H1 (cell line): ENCODE measurements around the gene PDZRN3. TPM values are rescaled to one million over a fixed set of nuclear protein-coding genes. Genes with fewer than 3 reads are reported as not detected.

Experiments
- CTCF ChIA-PET: fragments of 300-600 bp; sonication (Branson Sonifier 250); formaldehyde crosslinking; loops from one replicate; lab custom pipeline; 2021; ENCODE audit not compliant: partially characterized antibody; lab: Charles Lee
- POLR2A ChIA-PET: fragments of 300-600 bp; sonication (Branson Sonifier 250); formaldehyde crosslinking; loops from one replicate; lab custom pipeline; 2021; ENCODE audit warnings: inconsistent platforms; ENCODE audit not compliant: partially characterized antibody; lab: Charles Lee
- DNase-seq, 2 experiments: peaks; one replicate each; pipeline versions ENCODE4 v3.0.0 to v3.0.0-alpha.2; 2010 to 2022; ENCODE audit warnings: low spot score in 2 of 2, low read depth in 1 of 2, mixed read lengths in 1 of 2
- FAIRE-seq: peaks from 2 replicates; lab custom pipeline; 2011; peaks lifted over from hg19 to GRCh38; lab: Jason Lieb, UNC
- H2AFZ ChIP-seq: 2 replicates; pipeline ENCODE4 v1.8.1; 2012; ENCODE audit warnings: low read length, inconsistent platforms
- H2AK5ac ChIP-seq: 2 replicates; pipeline ENCODE4 v1.6.1; 2013; ENCODE audit warnings: low read depth, low read length
- H2BK120ac ChIP-seq: replicated peaks from 2 replicates; pipeline ENCODE3; 2013; ENCODE audit warnings: low read depth, low read length, inconsistent platforms
- H2BK12ac ChIP-seq: 2 replicates; pipeline ENCODE4 v1.6.1; 2013; ENCODE audit warnings: low read depth, low read length
- H2BK15ac ChIP-seq: 2 replicates; pipeline ENCODE4 v1.6.1; 2013; ENCODE audit warnings: low read length
- H2BK20ac ChIP-seq: 2 replicates; pipeline ENCODE4 v1.6.1; 2013; ENCODE audit warnings: low read length
- H2BK5ac ChIP-seq: 2 replicates; pipeline ENCODE4 v1.6.1; 2013; ENCODE audit warnings: low read depth, low read length
- H3K14ac ChIP-seq: 2 replicates; pipeline ENCODE4 v1.6.1; 2013; ENCODE audit warnings: inconsistent platforms; ENCODE audit not compliant: insufficient read length
- H3K18ac ChIP-seq: 2 replicates; pipeline ENCODE4 v1.6.1; 2013; ENCODE audit warnings: low read length; ENCODE audit errors: extremely low read depth
- H3K23ac ChIP-seq: 2 replicates; pipeline ENCODE4 v1.6.1; 2013; ENCODE audit warnings: inconsistent platforms; ENCODE audit not compliant: insufficient read length
- H3K23me2 ChIP-seq: 2 replicates; pipeline ENCODE4 v1.6.1; 2013; ENCODE audit warnings: low read depth, low read length
- H3K27ac ChIP-seq: 2 replicates; pipeline ENCODE4 v1.6.1; 2011; ENCODE audit warnings: low read depth, low read length, inconsistent platforms
- H3K27me3 ChIP-seq, 4 experiments: replicated peaks in 1 of 4; 1 replicate in 1 of 4; 2 replicates in 3 of 4; pipeline versions ENCODE4 v1.6.1 to v1.8.1; 2011 to 2013; ENCODE audit warnings: low read length in 3 of 4, mild to moderate bottlenecking in 3 of 4, inconsistent platforms in 2 of 4, mixed read lengths in 2 of 4, moderate library complexity in 1 of 4; ENCODE audit not compliant: control insufficient read depth in 3 of 4, insufficient read depth in 3 of 4; ENCODE audit errors: extremely low read depth in 1 of 4
- H3K36me3 ChIP-seq, 4 experiments: 2 replicates each; pipeline versions ENCODE4 v1.6.1 to v1.8.1; 2011 to 2013; ENCODE audit warnings: mild to moderate bottlenecking in 4 of 4, low read length in 3 of 4, moderate library complexity in 2 of 4, control low read depth in 1 of 4, inconsistent platforms in 1 of 4; ENCODE audit not compliant: insufficient read depth in 4 of 4, control insufficient read depth in 2 of 4
- H3K4ac ChIP-seq: replicated peaks from 2 replicates; pipeline ENCODE3; 2013; ENCODE audit warnings: low read length, low read depth, mixed read lengths, inconsistent platforms; ENCODE audit not compliant: insufficient read length
- H3K4me1 ChIP-seq, 4 experiments: replicated peaks in 1 of 4; 1 replicate in 1 of 4; 2 replicates in 3 of 4; pipeline versions ENCODE4 v1.6.1 to v1.8.1; 2011 to 2013; ENCODE audit warnings: low read length in 3 of 4, inconsistent platforms in 2 of 4, mixed read lengths in 1 of 4; ENCODE audit not compliant: insufficient read depth in 4 of 4, control insufficient read depth in 3 of 4
- H3K4me2 ChIP-seq, 2 experiments: 2 replicates each; pipeline versions ENCODE4 v1.6.1 to v1.8.1; 2011 to 2013; ENCODE audit warnings: low read depth in 2 of 2, low read length in 2 of 2, control low read depth in 1 of 2, inconsistent platforms in 1 of 2, mild to moderate bottlenecking in 1 of 2; ENCODE audit not compliant: insufficient read depth in 1 of 2
- H3K4me3 ChIP-seq, 4 experiments: fragments of 200-600, 300-600 bp in 1 of 4; sonication (generic), shearing (Covaris generic), sonication (Bioruptor Twin) in 1 of 4; 2 replicates each; pipeline versions ENCODE4 v1.5.1 to v1.8.1; 2011 to 2016; ENCODE audit warnings: low read length in 4 of 4, low read depth in 3 of 4, control low read depth in 2 of 4, inconsistent platforms in 2 of 4, mild to moderate bottlenecking in 2 of 4, mixed read lengths in 1 of 4, moderate library complexity in 1 of 4; ENCODE audit not compliant: insufficient read depth in 2 of 4; ENCODE audit errors: extremely low read depth in 1 of 4
- H3K56ac ChIP-seq: replicated peaks from 2 replicates; pipeline ENCODE3; 2013; ENCODE audit warnings: low read depth, mild to moderate bottlenecking, mixed read lengths, low read length, inconsistent platforms; ENCODE audit not compliant: insufficient read length
- H3K79me1 ChIP-seq: 2 replicates; pipeline ENCODE4 v1.6.1; 2013; ENCODE audit warnings: low read depth, low read length, control low read depth
- H3K79me2 ChIP-seq, 2 experiments: 2 replicates each; pipeline versions ENCODE4 v1.6.1 to v1.8.1; 2012 to 2013; ENCODE audit warnings: low read length in 2 of 2, mild to moderate bottlenecking in 2 of 2, inconsistent platforms in 1 of 2; ENCODE audit not compliant: insufficient read depth in 2 of 2, control insufficient read depth in 1 of 2
- H3K9ac ChIP-seq, 4 experiments: replicated peaks in 1 of 4; 1 replicate in 1 of 4; 2 replicates in 3 of 4; pipeline versions ENCODE4 v1.6.1 to v1.8.1; 2011 to 2013; ENCODE audit warnings: low read depth in 3 of 4, low read length in 3 of 4, control low read depth in 2 of 4, mild to moderate bottlenecking in 2 of 4, moderate library complexity in 2 of 4, inconsistent platforms in 1 of 4; ENCODE audit errors: extremely low read depth in 1 of 4
- H3K9me3 ChIP-seq, 2 experiments: 2 replicates each; pipeline versions ENCODE4 v1.6.1 to v1.8.1; 2012 to 2013; ENCODE audit warnings: mild to moderate bottlenecking in 2 of 2, moderate library complexity in 2 of 2, control low read depth in 1 of 2, inconsistent platforms in 1 of 2, low read depth in 1 of 2, low read length in 1 of 2, mixed read lengths in 1 of 2; ENCODE audit not compliant: insufficient read depth in 2 of 2
- H4K20me1 ChIP-seq, 2 experiments: replicated peaks in 1 of 2; 2 replicates each; pipeline versions ENCODE3 to v1.8.1; 2011 to 2013; ENCODE audit warnings: inconsistent platforms in 2 of 2, low read length in 2 of 2, mild to moderate bottlenecking in 1 of 2; ENCODE audit not compliant: insufficient read depth in 2 of 2, control insufficient read depth in 1 of 2
- H4K5ac ChIP-seq: 2 replicates; pipeline ENCODE4 v1.6.1; 2013; ENCODE audit warnings: low read length, low read depth, mixed read lengths, inconsistent platforms; ENCODE audit not compliant: insufficient read length
- H4K8ac ChIP-seq: 2 replicates; pipeline ENCODE4 v1.8.0; 2013; ENCODE audit warnings: mild to moderate bottlenecking, moderate library complexity, low read length, inconsistent platforms; ENCODE audit not compliant: insufficient read depth; ENCODE audit errors: extremely low read depth
- H4K91ac ChIP-seq: replicated peaks from 2 replicates; pipeline ENCODE3; 2013; ENCODE audit warnings: low read length, mixed read lengths, inconsistent platforms; ENCODE audit not compliant: insufficient read length
- ASH2L ChIP-seq: fragments of 200-600, 300-600 bp; sonication (generic); IDR thresholded peaks from one replicate; pipeline ENCODE4 v1.7.1; 2017; ENCODE audit warnings: low read length
- BRCA1 ChIP-seq: IDR thresholded peaks from 2 replicates; pipeline ENCODE4 v1.6.1; 2012; ENCODE audit warnings: low read depth, low read length, improper control_type of control experiment
- EP300 ChIP-seq, 2 experiments: IDR thresholded peaks; 1 replicate in 1 of 2; 2 replicates in 1 of 2; pipeline ENCODE4 v1.6.1; 2011 to 2012; ENCODE audit warnings: low read depth in 2 of 2, low read length in 2 of 2, mild to moderate bottlenecking in 2 of 2, borderline replicate concordance in 1 of 2, inconsistent platforms in 1 of 2, moderate library complexity in 1 of 2
- FOSL1 ChIP-seq: IDR thresholded peaks from 2 replicates; pipeline ENCODE4 v1.6.1; 2011; ENCODE audit warnings: mild to moderate bottlenecking, low read depth, low read length, moderate library complexity; ENCODE audit not compliant: insufficient read depth
- POLR2A ChIP-seq, 2 experiments: IDR thresholded peaks; 1 replicate in 1 of 2; 2 replicates in 1 of 2; pipeline ENCODE4 v1.6.1; 2011; ENCODE audit warnings: low read depth in 2 of 2, low read length in 2 of 2, mild to moderate bottlenecking in 2 of 2; ENCODE audit errors: control extremely low read depth in 1 of 2
- POLR2AphosphoS5 ChIP-seq: IDR thresholded peaks from 2 replicates; pipeline ENCODE4 v1.6.1; 2011; ENCODE audit warnings: low read depth, low read length
- SIX5 ChIP-seq: IDR thresholded peaks from 2 replicates; pipeline ENCODE4 v1.6.1; 2011; ENCODE audit warnings: mild to moderate bottlenecking, low read depth, low read length
- SUZ12 ChIP-seq: fragments of 200-600 bp; sonication (generic); IDR thresholded peaks from 2 replicates; pipeline ENCODE4 v1.6.1; 2012; ENCODE audit warnings: mild to moderate bottlenecking, inconsistent platforms, low read length, moderate library complexity, mixed read lengths
- YY1 ChIP-seq: IDR thresholded peaks from 2 replicates; pipeline ENCODE4 v1.6.1; 2011; ENCODE audit warnings: low read depth, mild to moderate bottlenecking, low read length
- WGBS, 2 experiments: shearing (Covaris generic) in 1 of 2; methylation state at CpG; one replicate each; pipeline versions ENCODE4 v1.1.6 to v1.1.7; 2013 to 2015; ENCODE audit warnings: low lambda C conversion rate in 2 of 2, mixed read lengths in 2 of 2, inconsistent platforms in 1 of 2, low coverage in 1 of 2, missing lambda C conversion rate in 1 of 2; ENCODE audit not compliant: insufficient replicate concordance in 2 of 2, insufficient coverage in 1 of 2, insufficient read length in 1 of 2; ENCODE audit errors: extremely low coverage in 1 of 2, missing lambda C conversion rate in 1 of 2; 5-methylcytosine and 5-hydroxymethylcytosine counted together
- polyA plus RNA-seq, 7 experiments: library from polyadenylated mRNA; depleted of rRNA in 3 of 7; stranded (reverse) in 5 of 7; unstranded in 2 of 7; fragments of >200 nt in 5 of 7; fragments of 200-250 nt in 2 of 7; gene quantifications; 1 replicate in 5 of 7; 2 replicates in 1 of 7; 4 replicates in 1 of 7; pipeline versions ENCODE4 v1.2.1 to v1.2.3, GENCODE V29; 2011 to 2013; ENCODE audit warnings: missing spikeins in 2 of 7, mixed read lengths in 2 of 7
- total RNA-seq: library from RNA; stranded (reverse); fragmentation: NEBNext Ultra II Directional; extraction: Animal tissue kit (Norgen Biotek cat#: 25700); gene quantifications from 2 replicates; pipeline ENCODE4 v1.2.1, GENCODE V29; 2021
- TF ChIP-seq, protein P1 (sequence below): IDR thresholded peaks from 2 replicates; pipeline ENCODE4 v1.6.1; 2011; ENCODE audit warnings: low read depth, mild to moderate bottlenecking, low read length; ENCODE audit not compliant: insufficient read depth
- TF ChIP-seq, protein P2 (sequence below), 3 experiments: IDR thresholded peaks; 1 replicate in 2 of 3; 2 replicates in 1 of 3; pipeline versions ENCODE4 v1.5.1 to v1.6.1; 2011; ENCODE audit warnings: low read length in 3 of 3, mild to moderate bottlenecking in 3 of 3, inconsistent platforms in 2 of 3, low read depth in 1 of 3, moderate library complexity in 1 of 3; ENCODE audit not compliant: insufficient read depth in 1 of 3; ENCODE audit errors: control extremely low read depth in 1 of 3

PDZRN3 gene
- total and polyA plus RNA-seq, 2 of the 8 experiments (the other 6 are each of a cell fraction or from before 2014, with no cell fraction given) = 4.2 to 20.5 TPM

DNA sequence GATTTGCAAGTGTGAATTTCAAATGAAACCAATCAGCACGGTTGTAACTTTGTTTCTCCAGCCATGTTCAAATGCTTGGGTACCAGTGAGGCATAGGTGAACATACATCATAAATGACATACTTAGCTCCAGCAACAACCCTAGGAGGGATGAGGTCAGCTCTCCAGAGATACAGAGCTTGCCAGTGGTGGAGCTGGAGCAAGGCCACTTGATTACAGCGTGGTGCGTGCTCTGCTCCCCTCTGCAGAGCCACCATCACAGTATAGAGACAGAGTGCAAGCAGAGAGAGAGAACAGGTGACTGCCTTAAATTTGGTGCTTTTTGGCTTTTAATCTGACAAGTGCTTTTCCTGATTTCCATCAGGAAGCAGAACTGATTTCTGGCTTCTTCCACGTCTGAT lies 275.1 kb downstream of the PDZRN3 start:
- WGBS, 2 experiments = 96% methylated on average over 4 of the region's 4 CpGs; no CpG with 5 or more reads in 1 of the 2 experiments

More for the DNA sequence above, 275.1 kb downstream of the PDZRN3 start:
- H4K20me1 ChIP-seq = no peaks in the 10 kb centered on the region
- no peak overlapping the region for H3K27ac ChIP-seq
- no peak overlapping the region for H4K5ac ChIP-seq
- no peak overlapping the region for H3K9ac ChIP-seq
- H2BK20ac ChIP-seq = no peak overlapping the region
- ChIA-PET CTCF (interaction anchor here (1.2 kb wide), 1 partner anchor 80 kb away, joined by 3 read pairs; no protein-coding TSS in a partner anchor), POLR2A (no interaction called here)
- no peak overlapping the region for H3K23ac ChIP-seq
- no peaks in the 10 kb centered on the region for H3K79me1 ChIP-seq
- no peaks in the 10 kb centered on the region for H3K36me3 ChIP-seq
- H3K56ac ChIP-seq = no peak overlapping the region
- no peaks in the 10 kb centered on the region for H3K23me2 ChIP-seq
- no peak overlapping the region for H3K4me2 ChIP-seq
- H2BK120ac ChIP-seq = no peak overlapping the region
- no peaks in the 10 kb centered on the region for H3K9me3 ChIP-seq
- no peak overlapping the region for H4K8ac ChIP-seq
- no peak overlapping the region for H2BK5ac ChIP-seq
- H3K27me3 ChIP-seq = no peaks in the 10 kb centered on the region
- H3K14ac ChIP-seq = no peak overlapping the region
- H2BK15ac ChIP-seq = no peak overlapping the region
- no peak for FAIRE-seq
- no peak overlapping the region for H2BK12ac ChIP-seq
- no peak overlapping the region for H2AFZ ChIP-seq
- H2AK5ac ChIP-seq = no peak overlapping the region
- no peak overlapping the region for H4K91ac ChIP-seq
- no peaks in the 10 kb centered on the region for H3K4me1 ChIP-seq
- no peaks in the 10 kb centered on the region for H3K79me2 ChIP-seq
- H3K18ac ChIP-seq = no peak overlapping the region
- H3K4me3 ChIP-seq = no peak overlapping the region
- TF ChIP-seq, protein P1, sequence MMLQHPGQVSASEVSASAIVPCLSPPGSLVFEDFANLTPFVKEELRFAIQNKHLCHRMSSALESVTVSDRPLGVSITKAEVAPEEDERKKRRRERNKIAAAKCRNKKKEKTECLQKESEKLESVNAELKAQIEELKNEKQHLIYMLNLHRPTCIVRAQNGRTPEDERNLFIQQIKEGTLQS = no peak
- TF ChIP-seq YY1 (no peak), ASH2L (no peak), EP300 (IDR thresholded peaks at IDR 0.05; ENCODE audit: borderline replicate concordance in 1 of 2, low read depth in 2 of 2, low read length in 2 of 2) (no peak), SUZ12 (no peak), BRCA1 (no peak), POLR2AphosphoS5 (no peak), SIX5 (no peak), FOSL1 (no peak), POLR2A (IDR thresholded peaks at IDR 0.05; ENCODE audit: control extremely low read depth in 1 of 2, low read depth in 2 of 2, low read length in 2 of 2) (no peak)
- TF ChIP-seq, protein P2, sequence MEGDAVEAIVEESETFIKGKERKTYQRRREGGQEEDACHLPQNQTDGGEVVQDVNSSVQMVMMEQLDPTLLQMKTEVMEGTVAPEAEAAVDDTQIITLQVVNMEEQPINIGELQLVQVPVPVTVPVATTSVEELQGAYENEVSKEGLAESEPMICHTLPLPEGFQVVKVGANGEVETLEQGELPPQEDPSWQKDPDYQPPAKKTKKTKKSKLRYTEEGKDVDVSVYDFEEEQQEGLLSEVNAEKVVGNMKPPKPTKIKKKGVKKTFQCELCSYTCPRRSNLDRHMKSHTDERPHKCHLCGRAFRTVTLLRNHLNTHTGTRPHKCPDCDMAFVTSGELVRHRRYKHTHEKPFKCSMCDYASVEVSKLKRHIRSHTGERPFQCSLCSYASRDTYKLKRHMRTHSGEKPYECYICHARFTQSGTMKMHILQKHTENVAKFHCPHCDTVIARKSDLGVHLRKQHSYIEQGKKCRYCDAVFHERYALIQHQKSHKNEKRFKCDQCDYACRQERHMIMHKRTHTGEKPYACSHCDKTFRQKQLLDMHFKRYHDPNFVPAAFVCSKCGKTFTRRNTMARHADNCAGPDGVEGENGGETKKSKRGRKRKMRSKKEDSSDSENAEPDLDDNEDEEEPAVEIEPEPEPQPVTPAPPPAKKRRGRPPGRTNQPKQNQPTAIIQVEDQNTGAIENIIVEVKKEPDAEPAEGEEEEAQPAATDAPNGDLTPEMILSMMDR (IDR thresholded peaks at IDR 0.05; ENCODE audit: control extremely low read depth in 1 of 3, insufficient read depth in 1 of 3, low read depth in 1 of 3, low read length in 3 of 3) = no peak
- DNase-seq = no peak
- no peak overlapping the region for H3K4ac ChIP-seq
